Right lobe of liver (tissue), 6 donors: ENCODE data around the gene SAA1. TPM values are rescaled to one million over a fixed set of nuclear protein-coding genes. Genes with fewer than 3 reads are reported as not detected.
"Not testable (repeated sequence)": the region's sequence is repeated elsewhere in the genome, so short reads cannot be mapped to it uniquely, and the experiment has no call there.

ENCODE experiments used
- ATAC-seq, 4 donors: fragments of 200-7000 bp; cut with Tn5 transposase; one replicate each; pipeline ENCODE4 v1.9.1; 2020; ENCODE audit warnings: mild to moderate bottlenecking in 4 of 4, moderate library complexity in 4 of 4
- DNase-seq, 3 donors: peaks; one replicate each; pipeline ENCODE4 v3.0.0-alpha.2; 2020
- H3K27ac ChIP-seq, 3 donors: fragments of 200-600 bp; one replicate each; pipeline ENCODE4 v1.8.0; 2022
- H3K27me3 ChIP-seq, 2 donors: fragments of 200-600 bp; one replicate each; pipeline ENCODE4 v1.8.0; 2022
- H3K36me3 ChIP-seq, 4 donors: fragments of 200-600 bp; sonication (generic) in 1 of 4; one replicate each; pipeline versions ENCODE4 v1.5.1 to v1.8.0; 2017 to 2022; ENCODE audit warnings: control low read depth in 1 of 4
- H3K4me1 ChIP-seq, 4 donors: fragments of 200-600 bp; sonication (generic) in 1 of 4; one replicate each; pipeline versions ENCODE4 v1.5.1 to v1.8.0; 2017 to 2022; ENCODE audit warnings: control low read depth in 1 of 4
- H3K4me3 ChIP-seq, 3 donors: fragments of 200-600 bp; one replicate each; pipeline ENCODE4 v1.8.0; 2022
- H3K9me3 ChIP-seq, 4 donors: fragments of 200-600 bp; sonication (generic) in 1 of 4; one replicate each; pipeline versions ENCODE4 v1.5.1 to v1.8.0; 2017 to 2022; ENCODE audit warnings: control low read depth in 1 of 4
- POLR2A ChIP-seq: fragments of 450-650 bp; IDR thresholded peaks from one replicate; pipeline ENCODE4 v1.6.1; 2017; ENCODE audit warnings: antibody characterized with exemption, mild to moderate bottlenecking
- WGBS: methylation state at CpG from one replicate; pipeline ENCODE4 v1.1.6; 2018; ENCODE audit warnings: low coverage, low lambda C conversion rate; ENCODE audit not compliant: insufficient coverage; ENCODE audit errors: missing lambda C conversion rate; 5-methylcytosine and 5-hydroxymethylcytosine counted together
- intact Hi-C, 2 donors: fragments of 100-400 bp; cut with DNase I; formaldehyde crosslinking; loops; one replicate each; pipeline versions ENCODE4 v1.11.2 to v1.14.1; 2022
- total RNA-seq, 6 experiments: library from RNA; depleted of rRNA in 2 of 6; stranded (reverse); fragments of >200 nt in 2 of 6; fragmentation: NEBNext Ultra II Directional in 3 of 6; extraction: Animal tissue kit (Norgen Biotek cat#: 25700) in 3 of 6; gene quantifications; one replicate each; pipeline versions ENCODE4 v1.1.0 to v1.2.4, GENCODE V29; 2016 to 2023
- TF ChIP-seq, protein P1 (sequence below), 4 donors: fragments of 200-600 bp in 3 of 4; fragments of 450-650 bp in 1 of 4; IDR thresholded peaks; one replicate each; pipeline versions ENCODE4 v1.5.1 to v1.8.0; 2016 to 2022; ENCODE audit warnings: antibody characterized with exemption in 4 of 4, mild to moderate bottlenecking in 2 of 4
- donor health status: DM: no; HTN: yes; CAD: no.
- donor health status: DM: no; HTN: no; CAD: no.
- donor health status: DM: no; HTN: no; CAD: no.
- donor health status: DM: no; HTN: yes; CAD: no.
- donor health status: DM: no; HTN: yes; CAD: no.

The SAA1 gene
- total RNA-seq, 6 experiments from 2014 or later: 7,699 to 33,192 (median 12,593) TPM

DNA sequence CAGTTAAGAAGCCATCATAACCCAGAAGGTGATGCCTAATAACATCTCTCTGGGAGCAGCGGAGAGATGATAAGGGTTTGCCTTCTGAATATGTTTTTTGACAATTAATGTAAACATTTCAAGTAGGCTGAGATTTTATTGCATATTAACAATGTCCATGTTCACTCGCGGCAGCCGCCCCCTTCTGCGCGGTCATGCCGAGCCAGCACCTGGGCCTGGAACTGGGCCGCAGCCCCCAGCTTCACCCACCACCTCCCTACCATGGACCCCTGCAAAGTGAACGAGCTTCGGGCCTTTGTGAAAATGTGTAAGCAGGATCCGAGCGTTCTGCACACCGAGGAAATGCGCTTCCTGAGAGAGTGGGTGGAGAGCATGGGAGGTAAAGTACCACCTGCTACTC, 4.3 kb upstream of the SAA1 start:
- Histone ChIP-seq H3K4me1 (peaks cover 0 to 79% (median 29%) of the 10 kb centered on the region in 4 donors), H3K27ac (no peak overlapping the region), H3K4me3 (no peak overlapping the region), H3K27me3 (no peaks in the 10 kb centered on the region), H3K36me3 (no peaks in the 10 kb centered on the region), H3K9me3 (no peaks in the 10 kb centered on the region)
- WGBS: 93% methylated on average over 5 of the region's 14 CpGs
- DNase-seq (no peak), ATAC-seq (no peak)
- TF ChIP-seq, protein P1, sequence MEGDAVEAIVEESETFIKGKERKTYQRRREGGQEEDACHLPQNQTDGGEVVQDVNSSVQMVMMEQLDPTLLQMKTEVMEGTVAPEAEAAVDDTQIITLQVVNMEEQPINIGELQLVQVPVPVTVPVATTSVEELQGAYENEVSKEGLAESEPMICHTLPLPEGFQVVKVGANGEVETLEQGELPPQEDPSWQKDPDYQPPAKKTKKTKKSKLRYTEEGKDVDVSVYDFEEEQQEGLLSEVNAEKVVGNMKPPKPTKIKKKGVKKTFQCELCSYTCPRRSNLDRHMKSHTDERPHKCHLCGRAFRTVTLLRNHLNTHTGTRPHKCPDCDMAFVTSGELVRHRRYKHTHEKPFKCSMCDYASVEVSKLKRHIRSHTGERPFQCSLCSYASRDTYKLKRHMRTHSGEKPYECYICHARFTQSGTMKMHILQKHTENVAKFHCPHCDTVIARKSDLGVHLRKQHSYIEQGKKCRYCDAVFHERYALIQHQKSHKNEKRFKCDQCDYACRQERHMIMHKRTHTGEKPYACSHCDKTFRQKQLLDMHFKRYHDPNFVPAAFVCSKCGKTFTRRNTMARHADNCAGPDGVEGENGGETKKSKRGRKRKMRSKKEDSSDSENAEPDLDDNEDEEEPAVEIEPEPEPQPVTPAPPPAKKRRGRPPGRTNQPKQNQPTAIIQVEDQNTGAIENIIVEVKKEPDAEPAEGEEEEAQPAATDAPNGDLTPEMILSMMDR (IDR thresholded peaks at IDR 0.05): no peak
- no peak for TF ChIP-seq POLR2A
- intact Hi-C loops: no loop called here

DNA sequence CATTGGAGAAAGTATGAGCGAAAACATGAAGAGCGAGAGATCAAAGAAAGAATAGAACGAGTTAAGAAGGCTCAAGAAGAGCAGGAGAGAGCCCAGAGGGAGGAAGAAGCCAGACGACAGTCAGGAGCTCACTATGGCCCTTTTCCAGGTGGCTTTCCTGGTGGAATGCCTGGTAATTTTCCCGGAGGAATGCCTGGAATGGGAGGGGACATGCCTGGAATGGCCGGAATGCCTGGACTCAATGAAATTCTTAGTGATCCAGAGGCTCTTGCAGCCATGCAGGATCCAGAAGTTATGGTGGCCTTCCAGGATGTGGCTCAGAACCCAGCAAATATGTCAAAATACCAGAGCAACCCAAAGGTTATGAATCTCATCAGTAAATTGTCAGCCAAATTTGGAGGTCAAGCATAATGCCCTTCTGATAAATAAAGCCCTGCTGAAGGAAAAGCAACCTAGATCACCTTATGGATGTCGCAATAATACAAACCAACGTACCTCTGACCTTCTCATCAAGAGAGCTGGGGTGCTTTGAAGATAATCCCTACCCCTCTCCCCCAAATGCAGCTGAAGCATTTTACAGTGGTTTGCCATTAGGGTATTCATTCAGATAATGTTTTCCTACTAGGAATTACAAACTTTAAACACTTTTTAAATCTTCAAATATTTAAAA, 3.2 kb upstream of the SAA1 start:
- H3K36me3 ChIP-seq, intact Hi-C loops, H3K27me3 ChIP-seq, ATAC-seq, H3K4me3 ChIP-seq, H3K9me3 ChIP-seq: not testable (repeated sequence)
- H3K4me1 ChIP-seq: peaks cover 0 to 68% (median 25%) of the 10 kb centered on the region in 4 donors
- peak overlapping the region; percentile 15 to 59 (median 25) for H3K27ac ChIP-seq
- 27% methylated on average over 5 of the region's 8 CpGs for WGBS
- DNase-seq: peak in 1 of 3 donors; percentile 41

DNA sequence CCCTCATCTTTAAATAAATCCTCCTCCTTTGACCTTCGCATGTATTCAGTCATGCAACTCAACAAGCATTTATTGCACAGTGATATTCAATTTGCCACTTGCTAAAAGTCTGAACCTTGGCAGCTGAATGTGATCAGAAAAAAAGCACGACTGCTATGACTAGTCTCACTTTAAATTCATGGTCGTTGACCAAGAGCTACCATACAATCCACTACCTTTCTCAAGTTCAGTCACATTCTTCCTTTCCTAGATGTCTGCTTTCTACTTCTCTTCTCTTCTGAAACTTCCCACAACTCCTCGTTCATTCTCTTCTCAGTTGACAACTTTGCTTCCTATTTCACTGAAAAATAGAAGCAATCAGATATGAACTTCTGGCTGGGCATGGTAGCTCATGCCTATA, 2.0 kb upstream of the SAA1 start:
- peak overlapping the region in 2 of 3 donors; percentile 25 to 59 for H3K27ac ChIP-seq
- WGBS: 61% methylated on average over 3 of the region's 4 CpGs
- peaks cover 0 to 60% (median 19%) of the 10 kb centered on the region in 4 donors for H3K4me1 ChIP-seq
- no peak overlapping the region for H3K4me3 ChIP-seq
- TF ChIP-seq, protein P1 (IDR thresholded peaks at IDR 0.05): no peak
- TF ChIP-seq POLR2A: no peak
- no peak for DNase-seq
- intact Hi-C loops: no loop called here
- no peaks in the 10 kb centered on the region for H3K9me3 ChIP-seq
- no peak for ATAC-seq
- no peaks in the 10 kb centered on the region for H3K36me3 ChIP-seq
- no peaks in the 10 kb centered on the region for H3K27me3 ChIP-seq

DNA sequence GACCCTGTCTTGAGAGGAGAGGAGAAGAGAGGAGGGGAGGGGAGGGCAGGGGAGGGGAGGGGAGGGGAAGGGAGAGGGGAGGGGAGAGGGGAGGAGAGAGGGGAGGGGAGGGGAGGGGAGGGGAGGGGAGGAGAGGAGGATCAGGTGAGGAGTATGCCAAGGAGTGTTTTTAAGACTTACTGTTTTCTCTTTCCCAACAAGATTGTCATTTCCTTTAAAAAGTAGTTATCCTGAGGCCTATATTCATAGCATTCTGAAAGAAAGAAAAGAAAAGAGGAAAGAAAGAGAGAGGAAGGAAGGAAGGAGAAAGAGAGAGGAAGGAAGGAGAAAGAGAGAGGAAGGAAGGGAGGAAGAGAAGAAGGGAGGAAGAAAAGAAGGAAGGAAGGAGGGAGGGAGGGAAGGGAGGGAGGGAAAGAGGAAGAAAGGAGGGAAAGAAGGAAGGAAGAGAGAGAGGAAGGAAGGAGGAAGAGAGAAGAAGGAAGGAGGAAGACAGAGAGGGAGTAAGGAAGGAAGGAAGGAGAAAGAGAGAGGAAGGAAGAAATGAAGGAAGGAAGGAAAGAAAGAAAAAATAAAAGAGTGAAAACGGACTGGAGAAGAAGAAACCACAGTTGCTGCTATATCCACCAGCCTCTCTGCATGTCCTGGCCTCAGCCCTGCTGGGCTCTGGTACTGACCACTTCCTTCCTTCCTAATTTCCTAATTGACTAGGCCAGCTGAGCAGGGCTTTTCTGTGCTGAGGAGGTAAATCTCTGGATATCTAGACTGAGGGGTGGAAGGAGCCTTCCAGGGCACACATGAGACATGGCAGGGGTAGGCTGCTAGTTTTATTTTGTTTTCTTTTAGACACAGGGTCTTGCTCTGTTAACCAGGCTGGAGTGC, 1.1 kb upstream of the SAA1 start:
- no peaks in the 10 kb centered on the region for H3K27me3 ChIP-seq
- no peak overlapping the region for H3K4me3 ChIP-seq
- peaks cover 0 to 53% (median 16%) of the 10 kb centered on the region in 4 donors for H3K4me1 ChIP-seq
- no peak for ATAC-seq
- H3K9me3 ChIP-seq: no peaks in the 10 kb centered on the region
- H3K27ac ChIP-seq: peak overlapping the region in 2 of 3 donors; percentile 6 to 52
- 45% methylated on average over 1 of the region's 1 CpG for WGBS
- no peak for TF ChIP-seq POLR2A
- TF ChIP-seq, protein P1 (IDR thresholded peaks at IDR 0.05): no peak
- intact Hi-C loops: no loop called here
- no peaks in the 10 kb centered on the region for H3K36me3 ChIP-seq
- DNase-seq: no peak

DNA sequence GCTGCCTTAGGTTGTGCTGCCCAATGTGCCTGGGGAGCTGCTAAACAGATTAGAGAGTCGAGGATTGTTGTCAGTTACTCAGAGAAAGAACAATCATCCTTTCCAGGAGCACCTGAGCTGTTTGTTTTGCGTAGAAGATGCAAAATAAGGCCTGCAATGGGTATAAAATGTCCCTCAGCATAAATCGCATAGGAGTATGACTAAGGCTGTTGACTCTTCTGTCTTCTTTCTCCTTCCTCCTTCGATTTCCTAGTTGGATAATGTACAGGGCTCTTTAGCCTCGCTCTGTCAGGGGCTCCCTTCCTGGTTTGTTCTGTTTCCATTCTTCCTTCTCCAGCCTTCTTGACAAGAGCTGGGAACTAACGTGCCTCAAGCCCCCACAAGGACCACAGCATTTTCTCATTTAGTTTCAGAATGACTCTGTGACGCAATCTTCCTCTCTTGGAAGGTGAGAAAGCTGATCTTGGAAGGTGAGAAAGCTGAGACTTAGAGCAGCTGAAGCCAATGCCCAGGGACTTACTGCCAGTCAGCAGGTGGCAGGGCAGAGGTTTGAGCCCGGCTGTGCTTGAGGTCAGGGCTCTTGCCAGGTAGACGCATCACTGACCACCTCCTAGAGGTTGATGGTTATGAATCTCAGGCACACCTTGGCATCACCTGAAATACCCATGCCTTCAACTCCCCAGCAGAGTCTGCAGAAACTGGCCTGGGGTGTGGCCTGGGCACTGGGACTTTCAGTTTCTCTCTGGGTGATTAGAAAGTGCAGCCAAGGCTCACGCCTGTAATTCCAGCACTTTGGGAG, 1.5 kb downstream of the SAA1 start:
- H3K27ac ChIP-seq, H3K9me3 ChIP-seq, H3K27me3 ChIP-seq, H3K36me3 ChIP-seq, intact Hi-C loops, DNase-seq, H3K4me3 ChIP-seq: not testable (repeated sequence)
- peaks cover 0 to 31% (median 7%) of the 10 kb centered on the region in 4 donors for H3K4me1 ChIP-seq
- WGBS: 24% methylated on average over 2 of the region's 10 CpGs
- peak; percentile 7 to 60 (median 44) for ATAC-seq

DNA sequence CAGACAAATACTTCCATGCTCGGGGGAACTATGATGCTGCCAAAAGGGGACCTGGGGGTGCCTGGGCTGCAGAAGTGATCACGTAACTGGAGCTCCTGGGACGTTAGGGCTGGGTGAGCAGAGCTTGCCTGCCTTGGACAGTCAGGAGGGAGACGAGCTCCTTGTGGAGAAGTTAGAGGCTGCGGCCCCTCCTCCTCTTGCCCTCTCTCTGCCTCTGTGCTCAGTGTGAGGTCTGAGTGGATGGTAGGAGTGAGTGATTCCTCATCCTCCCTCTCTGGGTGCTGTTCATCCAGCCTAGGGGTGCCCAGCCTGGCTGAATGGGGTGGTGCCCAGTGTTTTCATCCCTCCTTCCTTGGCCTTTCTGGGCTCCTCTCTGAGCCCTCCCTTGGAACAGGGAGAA, 3.2 kb downstream of the SAA1 start:
- H3K27ac ChIP-seq, H3K27me3 ChIP-seq, intact Hi-C loops, H3K4me3 ChIP-seq, H3K36me3 ChIP-seq, H3K9me3 ChIP-seq: not testable (repeated sequence)
- ATAC-seq (peak in 2 of 4 donors; percentile 16 to 23), DNase-seq (peak in 1 of 3 donors; percentile 46)
- H3K4me1 ChIP-seq: peaks cover 0 to 13% (median 5%) of the 10 kb centered on the region in 4 donors
- WGBS: no CpG with 5 or more reads among the region's 5 CpGs
